Liver (tissue), 9 donors: ENCODE measurements around the gene CEP76. TPM values are rescaled to one million over a fixed set of nuclear protein-coding genes. Genes with fewer than 3 reads are reported as not detected.

Experiments used
- DNase-seq: peaks from one replicate; pipeline ENCODE4 v3.0.0-alpha.2; 2017; ENCODE audit warnings: low spot score
- H3K27ac ChIP-seq, 2 donors: one replicate each; pipeline ENCODE4 v1.7.0; 2013; ENCODE audit warnings: inconsistent platforms in 2 of 2, low read length in 2 of 2, control low read depth in 1 of 2, low read depth in 1 of 2, mild to moderate bottlenecking in 1 of 2
- H3K27me3 ChIP-seq, 4 donors: one replicate each; pipeline versions ENCODE4 v1.6.1 to v1.7.0; 2013; ENCODE audit warnings: low read length in 3 of 4, inconsistent platforms in 1 of 4, mild to moderate bottlenecking in 1 of 4, moderate library complexity in 1 of 4; ENCODE audit not compliant: control insufficient read depth in 4 of 4, insufficient read depth in 4 of 4
- H3K36me3 ChIP-seq, 4 donors: one replicate each; pipeline versions ENCODE4 v1.6.1 to v1.7.0; 2013; ENCODE audit warnings: low read length in 3 of 4, mild to moderate bottlenecking in 3 of 4, low read depth in 1 of 4, moderate library complexity in 1 of 4; ENCODE audit not compliant: control insufficient read depth in 4 of 4, insufficient read depth in 3 of 4
- H3K4me1 ChIP-seq, 4 donors: one replicate each; pipeline versions ENCODE4 v1.6.1 to v1.7.0; 2013; ENCODE audit warnings: low read length in 3 of 4, mild to moderate bottlenecking in 3 of 4, moderate library complexity in 1 of 4; ENCODE audit not compliant: control insufficient read depth in 4 of 4, insufficient read depth in 4 of 4
- H3K4me3 ChIP-seq, 3 donors: one replicate each; pipeline versions ENCODE4 v1.6.1 to v1.7.0; 2013; ENCODE audit warnings: low read length in 3 of 3, control low read depth in 1 of 3, low read depth in 1 of 3, mild to moderate bottlenecking in 1 of 3
- H3K9ac ChIP-seq, 2 donors: one replicate each; pipeline ENCODE4 v1.7.0; 2013; ENCODE audit warnings: low read length in 2 of 2, mild to moderate bottlenecking in 2 of 2, moderate library complexity in 2 of 2, control low read depth in 1 of 2, low read depth in 1 of 2
- H3K9me3 ChIP-seq, 4 donors: one replicate each; pipeline versions ENCODE4 v1.6.1 to v1.7.0; 2013; ENCODE audit warnings: low read length in 3 of 4; ENCODE audit not compliant: control insufficient read depth in 4 of 4
- EGR1 ChIP-seq, 2 donors: IDR thresholded peaks; 2 replicates each; pipeline ENCODE4 v1.6.1; 2016 to 2018; ENCODE audit warnings: antibody characterized with exemption in 2 of 2, low read depth in 2 of 2
- FOXA1 ChIP-seq: IDR thresholded peaks from 2 replicates; pipeline ENCODE4 v1.6.1; 2016; ENCODE audit warnings: antibody characterized with exemption
- FOXA2 ChIP-seq: IDR thresholded peaks from 2 replicates; pipeline ENCODE4 v1.6.1; 2016; ENCODE audit warnings: antibody characterized with exemption
- GABPA ChIP-seq, 2 donors: IDR thresholded peaks in 1 of 2; conservative IDR thresholded peaks in 1 of 2; 2 replicates each; pipeline ENCODE4 v1.6.1; 2016; ENCODE audit warnings: antibody characterized with exemption in 2 of 2, mild to moderate bottlenecking in 1 of 2, moderate library complexity in 1 of 2
- HNF4A ChIP-seq, 2 donors: conservative IDR thresholded peaks; 2 replicates each; pipeline ENCODE4 v1.6.1; 2016; ENCODE audit warnings: antibody characterized with exemption in 2 of 2, mild to moderate bottlenecking in 2 of 2
- HNF4G ChIP-seq: IDR thresholded peaks from 2 replicates; pipeline ENCODE4 v1.6.1; 2016; ENCODE audit warnings: antibody characterized with exemption
- JUND ChIP-seq, 2 donors: IDR thresholded peaks; 2 replicates each; pipeline ENCODE4 v1.6.1; 2016; ENCODE audit warnings: antibody characterized with exemption in 2 of 2
- NR2F2 ChIP-seq: IDR thresholded peaks from 2 replicates; pipeline ENCODE4 v1.6.1; 2016; ENCODE audit warnings: antibody characterized with exemption
- RAD21 ChIP-seq, 2 donors: IDR thresholded peaks; 2 replicates each; pipeline ENCODE4 v1.6.1; 2016; ENCODE audit warnings: antibody characterized with exemption in 2 of 2, mild to moderate bottlenecking in 2 of 2
- RXRA ChIP-seq, 2 donors: IDR thresholded peaks; 2 replicates each; pipeline ENCODE4 v1.6.1; 2017 to 2018; ENCODE audit warnings: antibody characterized with exemption in 2 of 2, mild to moderate bottlenecking in 1 of 2
- SP1 ChIP-seq: IDR thresholded peaks from 2 replicates; pipeline ENCODE4 v1.6.1; 2018; ENCODE audit warnings: antibody characterized with exemption, mild to moderate bottlenecking
- TAF1 ChIP-seq: conservative IDR thresholded peaks from 2 replicates; pipeline ENCODE4 v1.6.1; 2016; ENCODE audit warnings: antibody characterized with exemption, mild to moderate bottlenecking
- YY1 ChIP-seq: IDR thresholded peaks from 2 replicates; pipeline ENCODE4 v1.6.1; 2016; ENCODE audit warnings: antibody characterized with exemption, mild to moderate bottlenecking
- WGBS: extraction: QIAGEN DNeasy Blood & Tissue Kit; methylation state at CpG from one replicate; pipeline ENCODE4 v1.1.7; 2013; 5-methylcytosine and 5-hydroxymethylcytosine counted together
- polyA plus RNA-seq, 2 donors: library from polyadenylated mRNA; stranded (reverse) in 1 of 2; unstranded in 1 of 2; fragments of 200-250 nt in 1 of 2; fragments of >200 nt in 1 of 2; fragmentation: Nextera tagmentation in 1 of 2; extraction: Ambion mirVana in 1 of 2; gene quantifications; one replicate each; pipeline versions ENCODE4 v1.2.1 to v1.2.3, GENCODE V29; 2013 to 2015
- total RNA-seq, 2 donors: library from RNA; depleted of rRNA; stranded (reverse); fragments of >200 nt; gene quantifications; one replicate each; pipeline ENCODE4 v1.2.3, GENCODE V29; 2014
- TF ChIP-seq, protein P1 (sequence below): IDR thresholded peaks from 2 replicates; pipeline ENCODE4 v1.6.1; 2016; ENCODE audit warnings: antibody characterized with exemption
- TF ChIP-seq, protein P2 (sequence below): IDR thresholded peaks from 2 replicates; pipeline ENCODE4 v1.6.1; 2016; ENCODE audit warnings: antibody characterized with exemption, mild to moderate bottlenecking
- TF ChIP-seq, protein P3 (sequence below): IDR thresholded peaks from 2 replicates; pipeline ENCODE4 v1.6.1; 2016; ENCODE audit warnings: antibody characterized with exemption
- TF ChIP-seq, protein P4 (sequence below): fragments of 150-350 bp; IDR thresholded peaks from 2 replicates; pipeline ENCODE4 v1.5.1; 2017; ENCODE audit warnings: improper control_type of control experiment, low read depth, low read length; ENCODE audit not compliant: missing input control
- TF ChIP-seq, protein P5 (sequence below): IDR thresholded peaks from 2 replicates; pipeline ENCODE4 v1.6.1; 2016; ENCODE audit warnings: antibody characterized with exemption
- donor health status: healthy.
- donor health status: healthy.
- donor health status: healthy.
- donor health status: healthy.
- donor health status: healthy.

The CEP76 gene
- total and polyA plus RNA-seq, 4 donors: 1.3 to 11.8 (median 4.2) TPM

DNA sequence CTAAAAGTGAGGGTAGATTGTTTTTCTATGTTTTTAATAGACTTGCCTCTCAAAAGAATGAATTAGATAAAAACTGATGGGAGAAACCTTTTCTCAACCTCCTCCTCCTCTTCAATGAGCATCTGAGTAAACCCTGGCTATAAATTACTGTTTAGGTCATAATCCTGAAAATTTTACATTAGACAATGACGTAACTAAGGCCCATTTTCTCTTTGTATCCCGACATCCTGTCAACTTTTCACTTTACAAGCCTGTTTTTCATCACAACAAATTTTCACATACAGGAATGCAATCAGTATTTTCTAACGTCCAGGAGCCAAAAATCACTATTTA lies 46.0 kb downstream of the CEP76 start:
- peaks cover 2 to 10% (median 6%) of the 10 kb centered on the region in 4 donors for H3K4me1 ChIP-seq
- H3K9me3 ChIP-seq: no peaks in the 10 kb centered on the region
- WGBS: 31% methylated on average over 3 of the region's 3 CpGs
- DNase-seq: no peak
- H3K36me3 ChIP-seq: no peaks in the 10 kb centered on the region
- H3K27me3 ChIP-seq: no peaks in the 10 kb centered on the region
- peak overlapping the region; percentile 36 to 82 for H3K9ac ChIP-seq
- TF ChIP-seq TAF1: no peak
- H3K27ac ChIP-seq: peak overlapping the region; percentile 88 to 90
- peak overlapping the region in 2 of 3 donors; percentile 68 to 91 for H3K4me3 ChIP-seq

DNA sequence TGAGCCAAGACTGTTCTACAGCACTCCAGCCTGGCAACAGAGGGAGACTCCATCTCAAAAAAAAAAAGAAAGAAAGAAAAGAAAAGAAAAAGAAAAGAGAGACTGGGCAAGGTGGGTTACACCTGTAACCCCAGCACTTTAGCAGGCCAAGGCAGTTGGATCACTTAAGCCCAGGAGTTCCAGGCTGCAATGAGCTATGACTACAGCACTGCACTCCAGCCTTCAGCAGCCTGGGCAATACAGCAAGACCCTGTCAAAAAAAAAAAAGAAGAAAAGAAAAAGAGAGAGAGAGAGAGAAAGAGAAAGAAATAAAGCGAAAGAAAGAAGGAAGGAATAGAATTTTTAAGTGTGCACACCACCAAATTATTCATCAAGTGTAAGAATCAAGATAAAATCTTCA lies 47.6 kb downstream of the CEP76 start:
- no peak overlapping the region for H3K9ac ChIP-seq
- H3K27me3 ChIP-seq: no peaks in the 10 kb centered on the region
- DNase-seq: no peak
- H3K27ac ChIP-seq: no peak overlapping the region
- H3K4me3 ChIP-seq: no peak overlapping the region
- TF ChIP-seq JUND (IDR thresholded peaks at IDR 0.05) (no peak), SP1 (no peak), NR2F2 (no peak), HNF4G (no peak), EGR1 (IDR thresholded peaks at IDR 0.05; ENCODE audit: low read depth in 2 of 2) (no peak), GABPA (IDR thresholded peaks at IDR 0.05 in 1 of 2, conservative IDR thresholded peaks at IDR 0.05 in 1 of 2) (no peak), RXRA (IDR thresholded peaks at IDR 0.05) (no peak), FOXA1 (no peak), RAD21 (IDR thresholded peaks at IDR 0.05) (no peak), HNF4A (conservative IDR thresholded peaks at IDR 0.05) (no peak), FOXA2 (no peak), YY1 (no peak), TAF1 (no peak)
- TF ChIP-seq, protein P1, sequence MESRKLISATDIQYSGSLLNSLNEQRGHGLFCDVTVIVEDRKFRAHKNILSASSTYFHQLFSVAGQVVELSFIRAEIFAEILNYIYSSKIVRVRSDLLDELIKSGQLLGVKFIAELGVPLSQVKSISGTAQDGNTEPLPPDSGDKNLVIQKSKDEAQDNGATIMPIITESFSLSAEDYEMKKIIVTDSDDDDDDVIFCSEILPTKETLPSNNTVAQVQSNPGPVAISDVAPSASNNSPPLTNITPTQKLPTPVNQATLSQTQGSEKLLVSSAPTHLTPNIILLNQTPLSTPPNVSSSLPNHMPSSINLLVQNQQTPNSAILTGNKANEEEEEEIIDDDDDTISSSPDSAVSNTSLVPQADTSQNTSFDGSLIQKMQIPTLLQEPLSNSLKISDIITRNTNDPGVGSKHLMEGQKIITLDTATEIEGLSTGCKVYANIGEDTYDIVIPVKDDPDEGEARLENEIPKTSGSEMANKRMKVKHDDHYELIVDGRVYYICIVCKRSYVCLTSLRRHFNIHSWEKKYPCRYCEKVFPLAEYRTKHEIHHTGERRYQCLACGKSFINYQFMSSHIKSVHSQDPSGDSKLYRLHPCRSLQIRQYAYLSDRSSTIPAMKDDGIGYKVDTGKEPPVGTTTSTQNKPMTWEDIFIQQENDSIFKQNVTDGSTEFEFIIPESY: no peak
- TF ChIP-seq, protein P2, sequence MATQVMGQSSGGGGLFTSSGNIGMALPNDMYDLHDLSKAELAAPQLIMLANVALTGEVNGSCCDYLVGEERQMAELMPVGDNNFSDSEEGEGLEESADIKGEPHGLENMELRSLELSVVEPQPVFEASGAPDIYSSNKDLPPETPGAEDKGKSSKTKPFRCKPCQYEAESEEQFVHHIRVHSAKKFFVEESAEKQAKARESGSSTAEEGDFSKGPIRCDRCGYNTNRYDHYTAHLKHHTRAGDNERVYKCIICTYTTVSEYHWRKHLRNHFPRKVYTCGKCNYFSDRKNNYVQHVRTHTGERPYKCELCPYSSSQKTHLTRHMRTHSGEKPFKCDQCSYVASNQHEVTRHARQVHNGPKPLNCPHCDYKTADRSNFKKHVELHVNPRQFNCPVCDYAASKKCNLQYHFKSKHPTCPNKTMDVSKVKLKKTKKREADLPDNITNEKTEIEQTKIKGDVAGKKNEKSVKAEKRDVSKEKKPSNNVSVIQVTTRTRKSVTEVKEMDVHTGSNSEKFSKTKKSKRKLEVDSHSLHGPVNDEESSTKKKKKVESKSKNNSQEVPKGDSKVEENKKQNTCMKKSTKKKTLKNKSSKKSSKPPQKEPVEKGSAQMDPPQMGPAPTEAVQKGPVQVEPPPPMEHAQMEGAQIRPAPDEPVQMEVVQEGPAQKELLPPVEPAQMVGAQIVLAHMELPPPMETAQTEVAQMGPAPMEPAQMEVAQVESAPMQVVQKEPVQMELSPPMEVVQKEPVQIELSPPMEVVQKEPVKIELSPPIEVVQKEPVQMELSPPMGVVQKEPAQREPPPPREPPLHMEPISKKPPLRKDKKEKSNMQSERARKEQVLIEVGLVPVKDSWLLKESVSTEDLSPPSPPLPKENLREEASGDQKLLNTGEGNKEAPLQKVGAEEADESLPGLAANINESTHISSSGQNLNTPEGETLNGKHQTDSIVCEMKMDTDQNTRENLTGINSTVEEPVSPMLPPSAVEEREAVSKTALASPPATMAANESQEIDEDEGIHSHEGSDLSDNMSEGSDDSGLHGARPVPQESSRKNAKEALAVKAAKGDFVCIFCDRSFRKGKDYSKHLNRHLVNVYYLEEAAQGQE: no peak
- TF ChIP-seq, protein P3, sequence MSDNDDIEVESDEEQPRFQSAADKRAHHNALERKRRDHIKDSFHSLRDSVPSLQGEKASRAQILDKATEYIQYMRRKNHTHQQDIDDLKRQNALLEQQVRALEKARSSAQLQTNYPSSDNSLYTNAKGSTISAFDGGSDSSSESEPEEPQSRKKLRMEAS: no peak
- TF ChIP-seq, protein P4, sequence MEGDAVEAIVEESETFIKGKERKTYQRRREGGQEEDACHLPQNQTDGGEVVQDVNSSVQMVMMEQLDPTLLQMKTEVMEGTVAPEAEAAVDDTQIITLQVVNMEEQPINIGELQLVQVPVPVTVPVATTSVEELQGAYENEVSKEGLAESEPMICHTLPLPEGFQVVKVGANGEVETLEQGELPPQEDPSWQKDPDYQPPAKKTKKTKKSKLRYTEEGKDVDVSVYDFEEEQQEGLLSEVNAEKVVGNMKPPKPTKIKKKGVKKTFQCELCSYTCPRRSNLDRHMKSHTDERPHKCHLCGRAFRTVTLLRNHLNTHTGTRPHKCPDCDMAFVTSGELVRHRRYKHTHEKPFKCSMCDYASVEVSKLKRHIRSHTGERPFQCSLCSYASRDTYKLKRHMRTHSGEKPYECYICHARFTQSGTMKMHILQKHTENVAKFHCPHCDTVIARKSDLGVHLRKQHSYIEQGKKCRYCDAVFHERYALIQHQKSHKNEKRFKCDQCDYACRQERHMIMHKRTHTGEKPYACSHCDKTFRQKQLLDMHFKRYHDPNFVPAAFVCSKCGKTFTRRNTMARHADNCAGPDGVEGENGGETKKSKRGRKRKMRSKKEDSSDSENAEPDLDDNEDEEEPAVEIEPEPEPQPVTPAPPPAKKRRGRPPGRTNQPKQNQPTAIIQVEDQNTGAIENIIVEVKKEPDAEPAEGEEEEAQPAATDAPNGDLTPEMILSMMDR: no peak
- TF ChIP-seq, protein P5, sequence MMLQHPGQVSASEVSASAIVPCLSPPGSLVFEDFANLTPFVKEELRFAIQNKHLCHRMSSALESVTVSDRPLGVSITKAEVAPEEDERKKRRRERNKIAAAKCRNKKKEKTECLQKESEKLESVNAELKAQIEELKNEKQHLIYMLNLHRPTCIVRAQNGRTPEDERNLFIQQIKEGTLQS: no peak
- 95% methylated on average over 1 of the region's 1 CpG for WGBS
- peaks cover 2 to 10% (median 6%) of the 10 kb centered on the region in 4 donors for H3K4me1 ChIP-seq
- no peaks in the 10 kb centered on the region for H3K9me3 ChIP-seq
- H3K36me3 ChIP-seq: no peaks in the 10 kb centered on the region
